Measurements from ENCODE around the gene PCDHGC5.

PCDHGC5 gene

DNA sequence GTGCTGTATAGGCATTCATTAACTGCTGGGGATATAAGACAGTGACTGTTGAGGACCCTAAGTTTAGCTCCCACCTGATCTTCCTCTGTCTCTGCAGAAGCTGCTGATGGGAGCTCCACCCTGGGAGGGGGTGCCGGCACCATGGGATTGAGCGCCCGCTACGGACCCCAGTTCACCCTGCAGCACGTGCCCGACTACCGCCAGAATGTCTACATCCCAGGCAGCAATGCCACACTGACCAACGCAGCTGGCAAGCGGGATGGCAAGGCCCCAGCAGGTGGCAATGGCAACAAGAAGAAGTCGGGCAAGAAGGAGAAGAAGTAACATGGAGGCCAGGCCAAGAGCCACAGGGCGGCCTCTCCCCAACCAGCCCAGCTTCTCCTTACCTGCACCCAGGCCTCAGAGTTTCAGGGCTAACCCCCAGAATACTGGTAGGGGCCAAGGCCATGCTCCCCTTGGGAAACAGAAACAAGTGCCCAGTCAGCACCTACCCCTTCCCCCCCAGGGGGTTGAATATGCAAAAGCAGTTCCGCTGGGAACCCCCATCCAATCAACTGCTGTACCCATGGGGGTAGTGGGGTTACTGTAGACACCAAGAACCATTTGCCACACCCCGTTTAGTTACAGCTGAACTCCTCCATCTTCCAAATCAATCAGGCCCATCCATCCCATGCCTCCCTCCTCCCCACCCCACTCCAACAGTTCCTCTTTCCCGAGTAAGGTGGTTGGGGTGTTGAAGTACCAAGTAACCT, 22.1 kb downstream of the PCDHGC5 start:
- TF ChIP-seq POLR2AphosphoS5 (IDR thresholded peaks at IDR 0.05; ENCODE audit: low read depth, low read length) (no peak), FOXP2 (optimal IDR thresholded peaks at IDR 0.05; ENCODE audit: borderline replicate concordance, extremely low read depth, extremely low read length, insufficient read depth) (no peak), REST (IDR thresholded peaks at IDR 0.05; ENCODE audit: insufficient read depth in 1 of 2, low read depth in 2 of 2, low read length in 2 of 2) (no peak), TAF1 (IDR thresholded peaks at IDR 0.05; ENCODE audit: borderline replicate concordance, insufficient read depth, low read length) (no peak), SIN3A (IDR thresholded peaks at IDR 0.05; ENCODE audit: borderline replicate concordance, insufficient read depth, low read length) (no peak)

- TF ChIP-seq REST (IDR thresholded peaks at IDR 0.05; ENCODE audit: insufficient read depth in 1 of 2, low read depth in 2 of 2, low read length in 2 of 2) (no peak), TAF1 (IDR thresholded peaks at IDR 0.05; ENCODE audit: borderline replicate concordance, insufficient read depth, low read length) (no peak), POLR2AphosphoS5 (IDR thresholded peaks at IDR 0.05; ENCODE audit: low read depth, low read length) (no peak), FOXP2 (optimal IDR thresholded peaks at IDR 0.05; ENCODE audit: borderline replicate concordance, extremely low read depth, extremely low read length, insufficient read depth) (no peak), SIN3A (IDR thresholded peaks at IDR 0.05; ENCODE audit: borderline replicate concordance, insufficient read depth, low read length) (no peak)
Observed at GRCh38 chr5:141511771-141512325, 23.0 kb downstream of the PCDHGC5 start.

DNA sequence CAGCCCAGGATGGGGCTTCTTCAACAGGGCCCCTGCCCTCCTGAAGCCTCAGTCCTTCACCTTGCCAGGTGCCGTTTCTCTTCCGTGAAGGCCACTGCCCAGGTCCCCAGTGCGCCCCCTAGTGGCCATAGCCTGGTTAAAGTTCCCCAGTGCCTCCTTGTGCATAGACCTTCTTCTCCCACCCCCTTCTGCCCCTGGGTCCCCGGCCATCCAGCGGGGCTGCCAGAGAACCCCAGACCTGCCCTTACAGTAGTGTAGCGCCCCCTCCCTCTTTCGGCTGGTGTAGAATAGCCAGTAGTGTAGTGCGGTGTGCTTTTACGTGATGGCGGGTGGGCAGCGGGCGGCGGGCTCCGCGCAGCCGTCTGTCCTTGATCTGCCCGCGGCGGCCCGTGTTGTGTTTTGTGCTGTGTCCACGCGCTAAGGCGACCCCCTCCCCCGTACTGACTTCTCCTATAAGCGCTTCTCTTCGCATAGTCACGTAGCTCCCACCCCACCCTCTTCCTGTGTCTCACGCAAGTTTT, 23.6 kb downstream of the PCDHGC5 start:
- TF ChIP-seq FOXP2 (optimal IDR thresholded peaks at IDR 0.05; ENCODE audit: borderline replicate concordance, extremely low read depth, extremely low read length, insufficient read depth) (no peak), REST (IDR thresholded peaks at IDR 0.05; ENCODE audit: insufficient read depth in 1 of 2, low read depth in 2 of 2, low read length in 2 of 2) (no peak), TAF1 (IDR thresholded peaks at IDR 0.05; ENCODE audit: borderline replicate concordance, insufficient read depth, low read length) (no peak), POLR2AphosphoS5 (IDR thresholded peaks at IDR 0.05; ENCODE audit: low read depth, low read length) (no peak), SIN3A (IDR thresholded peaks at IDR 0.05; ENCODE audit: borderline replicate concordance, insufficient read depth, low read length) (no peak)

GRCh38 chr5:141512911-141513626, 24.2 kb downstream of the PCDHGC5 start:
- TF ChIP-seq SIN3A (IDR thresholded peaks at IDR 0.05; ENCODE audit: borderline replicate concordance, insufficient read depth, low read length) (no peak), TAF1 (IDR thresholded peaks at IDR 0.05; ENCODE audit: borderline replicate concordance, insufficient read depth, low read length) (no peak), REST (IDR thresholded peaks at IDR 0.05; ENCODE audit: insufficient read depth in 1 of 2, low read depth in 2 of 2, low read length in 2 of 2) (no peak), FOXP2 (optimal IDR thresholded peaks at IDR 0.05; ENCODE audit: borderline replicate concordance, extremely low read depth, extremely low read length, insufficient read depth) (no peak), POLR2AphosphoS5 (IDR thresholded peaks at IDR 0.05; ENCODE audit: low read depth, low read length) (no peak)
